T-helper 2 cell (primary cell): ENCODE results near the gene STIMATE.

Experiments
- DNase-seq, 5 experiments: peaks; one replicate each; pipeline versions ENCODE4 v3.0.0 to v3.0.0-alpha.2; 2012 to 2022
- total RNA-seq, 2 donors: gene quantifications; one replicate each; lab custom pipeline; 2026; lab: John Stamatoyannopoulos, UW

STIMATE gene
- total RNA-seq = 2.8 to 3.0 reads per million in 2 donors

DNA sequence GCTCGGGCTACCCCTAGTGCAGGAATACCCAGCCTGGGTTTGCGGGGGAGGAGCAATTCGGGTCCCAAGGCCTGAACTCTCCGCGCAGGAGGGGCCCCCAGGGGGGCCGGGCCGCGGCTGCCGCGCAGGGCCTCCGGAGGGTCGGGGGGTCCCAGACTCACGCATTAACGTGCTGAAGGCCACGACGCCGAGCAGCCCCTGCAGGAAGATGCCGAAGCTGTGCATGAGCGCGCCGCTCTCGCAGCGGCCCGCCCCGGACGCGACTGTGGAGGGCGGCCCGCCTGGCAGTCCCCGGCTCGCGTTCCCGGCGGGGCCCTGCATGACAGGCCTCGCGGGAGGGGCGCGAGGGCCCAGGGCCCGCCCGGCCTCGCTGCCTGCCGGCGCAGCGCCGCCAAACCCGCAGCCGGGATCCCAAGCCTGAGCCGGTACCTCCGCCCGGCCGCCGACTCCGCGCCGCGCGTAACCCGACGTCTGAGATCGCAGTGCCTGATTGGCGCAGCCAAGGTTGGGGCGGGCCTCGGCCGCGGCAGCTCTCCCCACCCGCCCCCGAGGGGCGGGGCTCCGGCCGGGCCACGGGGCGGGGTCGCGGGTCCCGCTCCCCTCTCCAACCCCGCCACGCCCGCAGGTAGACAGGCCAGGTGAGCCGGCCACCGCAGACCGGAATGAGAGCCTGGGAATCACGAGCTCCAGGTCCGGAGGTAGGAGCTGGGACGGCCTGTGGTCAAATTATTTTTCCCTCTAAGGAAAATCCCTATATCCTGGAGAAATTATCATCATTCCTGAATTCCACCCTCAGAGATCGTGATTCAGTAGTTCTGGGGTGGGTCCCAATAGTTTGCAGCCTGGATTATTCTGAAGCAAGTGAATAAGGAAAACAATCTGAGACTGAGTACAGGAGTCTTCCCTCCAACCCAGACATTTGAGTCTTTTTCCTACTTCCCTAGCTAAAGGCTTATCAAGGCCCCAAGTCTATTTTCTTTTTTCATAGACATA lies at the start of gene STIMATE:
Gene STIMATE (minus strand): TSS at position 419 of the 993 bp plus-strand sequence. CDS start 98 bp downstream, at position 321.
- DNase-seq = peak; percentile 76 to 93 (median 84)

DNA sequence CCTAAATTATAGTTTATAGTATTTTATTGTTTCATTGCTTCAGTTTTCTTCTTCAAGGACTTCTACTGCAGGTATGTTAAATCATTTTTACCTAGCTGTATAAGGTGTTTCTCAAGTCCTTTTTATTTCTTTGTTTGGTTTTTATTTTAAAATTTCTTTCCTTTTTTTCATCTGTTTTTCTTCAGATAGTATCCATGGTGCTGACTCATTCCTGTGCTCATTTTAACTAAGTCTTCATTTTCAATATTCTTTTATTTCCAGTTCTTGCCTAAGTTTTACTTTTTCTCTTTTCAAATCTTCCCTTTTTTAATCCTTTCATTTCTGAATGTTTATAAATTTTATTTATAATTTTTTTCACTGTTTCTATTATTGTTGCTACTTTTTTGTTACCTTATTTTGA lies 42.3 kb upstream of the STIMATE start:
- no peak for DNase-seq

DNA sequence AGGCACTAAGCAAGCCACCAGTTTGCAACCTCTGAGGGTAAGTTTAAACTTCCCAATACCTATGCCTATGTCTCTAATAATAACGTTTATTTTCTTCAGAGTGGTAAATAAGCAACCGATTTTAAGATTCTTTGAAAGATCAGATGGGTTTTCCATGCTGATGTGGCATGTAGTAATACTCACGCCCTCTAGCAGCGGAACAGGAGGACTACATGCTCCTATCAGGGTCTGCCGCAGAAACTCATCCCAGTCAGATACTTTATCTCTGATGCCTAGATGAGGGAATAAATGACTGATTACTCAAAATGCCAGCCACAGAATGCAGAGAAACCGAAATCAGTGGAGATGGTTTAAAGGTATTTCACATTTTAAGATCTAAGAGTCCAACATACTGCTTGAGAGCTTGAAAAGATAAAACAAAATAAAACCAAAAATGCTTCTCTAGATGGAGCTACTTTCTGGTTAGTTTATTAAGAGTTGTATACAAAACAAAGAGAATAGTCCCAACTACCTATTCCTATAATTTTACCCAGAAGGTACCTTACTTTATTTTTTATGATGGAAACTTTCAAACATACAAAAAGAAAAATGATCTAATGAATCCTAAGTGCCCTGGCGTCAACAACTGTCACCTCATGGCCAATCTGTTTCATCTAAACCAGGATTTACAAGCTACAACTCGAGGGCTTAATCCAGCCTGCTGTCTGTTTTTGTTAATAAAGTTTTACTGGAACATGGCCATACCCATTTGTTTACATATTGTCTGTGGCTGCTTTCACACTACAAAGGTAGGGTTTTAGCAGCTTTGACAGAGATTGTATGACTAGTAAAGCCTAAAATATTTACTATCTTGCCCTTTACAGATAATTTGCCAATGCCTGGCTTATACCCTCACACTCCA lies 37.5 kb upstream of the STIMATE start:
- DNase-seq = peak in 3 of 5 experiments; percentile 15 to 78 (median 31)

DNA sequence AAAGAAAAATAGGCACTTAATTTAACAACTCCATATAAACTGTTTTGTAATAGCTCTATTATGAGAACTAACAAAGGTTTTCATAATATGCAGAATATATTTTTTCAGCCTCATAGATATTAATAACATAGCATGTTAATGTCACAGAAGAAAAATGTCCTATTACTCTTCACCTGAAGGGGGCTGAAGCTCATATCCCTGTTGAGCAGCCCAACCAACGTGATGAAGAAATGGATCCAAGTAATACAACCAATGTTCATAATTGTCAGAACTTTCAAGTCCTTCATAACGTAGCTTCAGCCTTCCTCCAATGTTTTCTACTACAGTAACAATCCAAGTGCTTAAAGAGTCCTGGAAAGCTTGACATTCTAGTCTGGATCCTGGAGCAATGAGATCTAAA lies 34.5 kb upstream of the STIMATE start:
- no peak for DNase-seq

DNA sequence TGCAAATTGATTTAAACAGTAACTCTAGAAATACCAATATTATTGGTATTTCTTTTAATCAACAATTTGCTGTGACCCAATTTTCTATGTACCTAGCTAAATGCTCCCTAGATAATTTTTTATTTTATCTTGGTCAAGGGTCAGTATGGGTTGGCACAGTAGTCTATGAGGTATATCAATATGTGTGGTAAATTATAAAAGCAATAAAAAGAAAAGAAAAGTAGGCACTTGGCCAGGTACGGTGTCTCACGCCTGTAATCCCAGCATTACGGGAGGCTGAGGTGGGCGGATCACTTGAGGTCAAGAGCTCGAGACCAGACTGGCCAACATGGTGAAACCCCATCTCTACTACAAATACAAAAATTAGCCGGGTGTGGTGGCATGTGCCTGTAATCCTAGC lies 34.0 kb upstream of the STIMATE start:
- no peak for DNase-seq

DNA sequence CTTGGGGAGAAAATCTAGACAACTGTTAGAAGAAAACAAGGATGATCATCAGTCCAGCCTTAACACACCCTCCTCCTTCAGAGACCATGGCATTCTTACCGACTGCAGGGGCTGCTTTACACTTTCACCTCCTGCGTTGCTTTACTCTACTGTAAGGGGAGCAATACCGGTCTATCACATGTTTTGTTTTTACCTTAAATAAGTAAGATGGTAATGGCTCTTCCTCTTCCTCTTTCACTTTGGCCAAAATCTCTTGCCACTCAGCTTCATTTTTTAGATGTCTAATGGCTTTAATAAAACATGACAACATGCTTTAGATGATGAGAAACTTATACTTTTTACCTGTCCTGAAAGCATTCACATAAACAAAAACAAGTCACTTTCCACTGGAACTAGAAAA lies 33.4 kb upstream of the STIMATE start:
- DNase-seq = no peak

DNA sequence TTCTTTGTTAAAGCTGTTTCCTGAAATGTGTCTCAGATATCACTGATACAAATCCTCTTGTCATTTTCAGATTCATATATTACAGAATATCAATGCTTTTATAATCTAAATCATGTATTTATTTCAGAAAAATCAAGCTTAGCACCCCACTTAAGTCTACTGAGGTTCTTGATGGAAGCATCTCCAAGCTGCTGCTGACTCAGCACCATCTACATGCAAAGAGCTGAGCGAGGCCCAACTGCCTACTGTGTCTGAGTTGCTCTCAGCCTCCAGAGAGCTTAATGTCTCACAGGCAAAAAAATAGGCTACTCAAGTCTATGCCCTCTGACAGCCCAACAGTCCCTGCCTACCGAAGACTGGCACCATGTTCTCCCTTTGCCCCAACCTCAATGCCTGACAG lies 29.2 kb upstream of the STIMATE start:
- no peak for DNase-seq

DNA sequence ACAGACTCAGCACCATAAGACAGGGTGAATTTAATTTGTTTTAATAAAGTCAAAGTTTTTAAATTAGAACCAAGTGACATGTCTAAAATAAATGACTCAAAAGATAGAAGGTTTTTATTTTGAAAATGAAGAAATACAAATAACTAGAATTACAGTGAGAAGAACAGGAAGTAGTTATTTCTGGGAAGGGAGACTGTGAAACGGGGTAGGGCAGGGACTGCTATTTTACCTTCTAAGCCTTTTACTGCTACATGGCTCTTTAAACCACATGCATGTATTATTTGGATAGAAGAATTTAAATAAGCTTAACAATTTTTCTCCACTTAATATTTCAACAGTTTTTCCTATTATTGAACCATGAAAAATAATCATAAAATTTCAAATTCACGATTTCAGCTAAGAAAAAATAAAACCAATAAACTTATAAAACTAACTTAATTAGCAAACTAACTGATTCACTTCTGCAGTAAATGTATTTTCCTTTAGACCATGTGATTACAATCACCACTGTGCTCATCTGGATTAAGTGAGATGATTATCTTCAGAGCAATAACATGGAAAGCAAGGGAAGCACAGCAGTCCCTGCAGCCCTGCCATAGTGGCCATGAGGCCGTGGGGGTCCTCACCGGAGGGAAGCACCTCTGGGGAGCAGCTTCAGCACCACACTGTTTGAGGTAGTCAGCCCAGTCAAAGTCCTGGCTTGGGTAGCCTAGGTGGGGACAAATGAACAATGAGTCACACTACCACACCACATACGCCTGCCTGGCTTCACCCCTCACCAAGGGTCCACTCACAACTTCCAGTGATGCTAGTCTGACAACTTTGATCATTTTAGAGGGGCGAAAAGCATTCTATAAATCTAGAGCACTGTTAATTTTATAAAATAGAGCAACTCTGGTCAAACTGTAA lies 28.3 kb upstream of the STIMATE start:
- DNase-seq = no peak

DNA sequence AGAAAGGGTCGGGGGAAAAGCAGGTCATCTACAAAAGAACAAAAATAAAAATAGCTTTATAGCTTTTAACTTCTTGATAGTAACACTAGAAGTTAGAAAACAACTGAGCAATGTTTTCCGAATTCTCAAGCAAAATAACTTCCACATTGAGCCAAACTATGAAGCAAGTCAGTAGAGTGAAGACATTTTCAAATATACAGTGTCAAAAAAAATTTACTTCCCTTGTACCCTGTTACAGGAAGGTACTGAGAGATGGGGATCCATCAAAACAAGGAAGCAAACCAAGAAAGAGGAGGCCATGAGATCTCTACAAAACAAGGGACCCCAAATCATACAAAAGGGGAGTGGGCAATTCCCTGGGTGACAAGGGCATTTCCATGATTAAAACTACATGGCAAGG lies 26.6 kb upstream of the STIMATE start:
- no peak for DNase-seq

DNA sequence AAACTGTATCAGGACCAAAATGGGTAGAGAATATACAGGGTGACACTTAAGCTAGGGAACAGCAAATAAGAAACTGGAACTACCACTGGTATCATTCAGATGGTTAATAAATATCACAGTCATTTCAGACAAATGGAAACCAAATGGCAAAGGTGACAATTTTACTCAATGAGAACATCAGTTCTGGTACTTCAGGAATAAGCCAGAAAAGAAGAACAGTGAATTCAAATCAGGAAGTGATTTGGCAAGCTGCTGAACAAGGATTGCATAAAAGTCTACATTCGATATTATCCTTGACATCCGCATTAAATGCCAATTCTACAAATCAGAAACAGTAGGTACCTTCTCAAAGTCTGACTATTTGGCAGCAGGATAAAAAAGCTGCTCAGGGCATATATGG lies 23.5 kb upstream of the STIMATE start:
- no peak for DNase-seq

DNA sequence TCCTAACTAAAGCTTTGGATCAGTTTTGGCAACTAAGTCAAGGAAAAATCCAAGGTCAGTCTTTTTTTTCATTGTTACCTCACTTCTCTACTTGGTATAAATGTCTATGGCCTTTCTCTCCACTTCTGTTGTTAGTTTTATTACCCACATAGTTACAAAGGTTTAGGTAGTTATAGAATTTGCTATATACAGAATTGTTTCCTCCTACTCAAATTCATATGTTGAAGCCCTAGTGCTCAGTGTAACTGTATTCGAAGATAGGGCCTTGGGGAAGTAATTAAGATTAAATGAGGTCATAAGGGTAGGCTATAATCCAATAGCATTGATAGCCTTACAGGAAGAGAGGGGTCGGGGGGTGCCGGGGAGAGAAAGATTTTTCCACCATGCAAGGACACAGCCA lies 19.7 kb upstream of the STIMATE start:
- no peak for DNase-seq

DNA sequence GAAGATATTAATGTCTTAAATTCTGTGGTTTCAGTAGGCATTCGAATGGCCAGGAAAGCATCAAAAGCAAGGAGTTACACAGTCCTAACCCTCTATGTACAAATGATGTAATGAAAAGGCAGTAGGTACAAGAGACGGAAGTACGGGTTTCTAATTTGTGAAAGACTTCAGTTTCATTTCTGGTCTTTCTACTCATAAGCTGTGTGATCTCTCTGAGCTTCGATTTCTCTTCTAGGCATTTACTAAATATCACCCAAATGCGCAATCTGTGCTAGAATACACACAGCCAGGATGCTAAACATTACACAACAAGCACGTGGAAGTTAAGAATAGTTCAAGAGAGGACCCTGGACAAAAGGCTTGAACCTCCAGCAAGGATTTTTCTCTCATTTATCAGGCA lies 17.9 kb upstream of the STIMATE start:
- DNase-seq = no peak

DNA sequence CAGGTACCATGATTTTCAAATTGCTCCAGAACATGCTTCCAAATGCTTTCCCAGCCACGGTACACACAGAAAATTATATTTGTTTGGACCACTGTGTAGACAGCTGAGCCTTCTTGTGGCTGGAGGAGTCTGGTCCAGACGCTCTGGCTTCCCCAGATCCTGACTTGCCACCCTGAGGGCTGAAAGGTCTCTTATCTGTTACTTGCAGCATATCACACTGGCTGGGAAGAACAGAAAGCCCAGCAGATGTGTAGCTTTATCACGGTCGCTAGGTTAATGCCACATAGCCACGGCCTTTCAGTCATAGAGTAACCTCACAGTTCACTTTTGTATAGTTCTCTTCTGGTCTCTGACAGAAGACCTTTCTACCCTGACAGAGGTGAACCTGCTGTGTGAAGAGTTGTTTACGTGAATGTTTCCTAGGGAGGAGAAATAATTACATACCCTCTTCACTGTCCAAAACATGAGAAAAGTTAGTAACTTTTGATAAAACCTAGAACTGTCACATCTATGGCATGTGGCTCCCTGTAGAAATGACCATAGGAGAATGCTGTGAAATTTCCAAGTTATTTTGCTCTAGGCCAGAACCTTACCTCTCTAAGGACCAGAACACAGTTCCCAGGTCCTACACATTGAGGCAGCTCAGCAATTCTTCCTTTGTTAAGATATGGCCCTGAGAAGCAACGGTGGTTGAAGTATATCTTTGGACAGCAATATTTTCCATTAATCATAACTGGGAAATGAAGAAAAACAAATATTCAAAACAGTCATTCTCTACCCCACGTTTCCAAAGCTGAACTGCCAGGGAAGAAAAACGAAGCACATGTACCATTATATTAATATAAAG lies 15.8 kb upstream of the STIMATE start:
- DNase-seq = no peak

DNA sequence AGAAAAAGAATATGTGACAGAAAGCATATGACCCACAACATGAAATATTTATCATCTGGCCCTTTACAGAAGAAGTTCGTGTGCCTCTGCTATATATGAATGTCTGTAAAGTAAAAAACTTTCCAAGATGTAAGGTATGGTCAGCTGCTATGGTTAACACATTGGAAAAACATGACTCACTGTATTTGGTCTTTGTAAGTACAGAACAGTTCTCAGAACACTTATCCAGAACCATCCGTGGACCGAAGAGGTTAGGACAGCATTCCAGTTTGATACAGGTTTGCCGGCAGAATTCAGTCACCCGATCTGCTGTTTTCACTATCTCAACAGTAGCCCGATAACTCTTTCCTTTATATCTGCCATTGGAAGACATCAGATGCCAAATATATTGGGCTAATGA lies 13.5 kb upstream of the STIMATE start:
- no peak for DNase-seq

DNA sequence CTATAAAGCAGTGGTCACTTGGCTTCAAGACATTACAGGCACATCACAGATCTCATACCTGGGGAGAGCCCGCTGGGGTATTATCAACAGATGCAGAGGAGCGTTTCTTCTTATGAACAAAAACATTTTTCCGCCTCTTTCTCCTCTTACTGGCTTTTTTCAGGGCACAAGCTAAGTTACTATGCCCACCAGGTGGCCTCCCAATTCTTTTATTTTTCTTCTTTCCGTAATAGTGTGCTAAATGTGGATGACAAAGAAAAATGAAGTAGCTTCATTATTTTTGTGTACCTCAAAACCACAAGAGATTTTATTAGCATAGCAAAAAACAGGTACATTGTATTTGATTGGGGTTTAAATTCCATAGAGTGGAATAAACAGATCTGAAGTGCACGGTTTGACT lies 10.1 kb upstream of the STIMATE start:
- no peak for DNase-seq

DNA sequence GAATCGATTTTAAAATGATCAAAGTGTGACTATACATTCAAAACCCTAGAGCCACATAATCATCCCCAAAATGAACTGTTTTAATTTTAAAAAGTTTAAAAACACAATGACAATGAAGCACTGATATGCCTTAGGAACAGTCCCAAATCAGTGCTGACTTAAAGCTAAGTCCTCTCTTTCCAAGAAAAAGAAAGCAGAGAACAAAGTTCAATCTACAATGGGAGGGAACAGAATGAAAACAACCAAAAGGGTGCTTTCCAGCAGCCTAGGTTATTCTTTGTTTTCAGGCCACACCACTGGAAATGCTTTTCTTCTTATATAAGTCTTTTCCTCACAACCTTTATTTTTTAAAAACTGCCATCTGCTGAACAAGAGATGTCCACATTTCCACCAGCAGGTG lies 7.2 kb upstream of the STIMATE start:
- no peak for DNase-seq

DNA sequence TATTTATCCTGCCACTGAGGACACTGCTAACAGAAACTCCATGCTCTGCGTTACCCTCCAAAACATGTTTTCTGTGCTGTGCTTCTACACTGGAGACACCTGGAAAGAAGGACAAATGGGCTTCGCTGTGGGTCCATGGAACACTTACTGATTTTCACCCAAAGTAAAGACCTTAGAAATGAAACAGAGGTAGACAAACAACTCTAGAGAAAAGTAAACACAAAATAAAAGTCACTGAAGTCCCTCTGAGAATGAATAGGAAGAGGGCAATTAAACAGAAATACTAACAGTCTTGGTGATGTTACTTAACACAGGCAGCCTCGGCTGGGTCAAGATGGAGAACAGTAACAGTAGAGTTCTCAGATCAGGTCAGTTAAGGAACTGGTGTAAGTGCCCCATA lies 6.7 kb upstream of the STIMATE start:
- DNase-seq = no peak

DNA sequence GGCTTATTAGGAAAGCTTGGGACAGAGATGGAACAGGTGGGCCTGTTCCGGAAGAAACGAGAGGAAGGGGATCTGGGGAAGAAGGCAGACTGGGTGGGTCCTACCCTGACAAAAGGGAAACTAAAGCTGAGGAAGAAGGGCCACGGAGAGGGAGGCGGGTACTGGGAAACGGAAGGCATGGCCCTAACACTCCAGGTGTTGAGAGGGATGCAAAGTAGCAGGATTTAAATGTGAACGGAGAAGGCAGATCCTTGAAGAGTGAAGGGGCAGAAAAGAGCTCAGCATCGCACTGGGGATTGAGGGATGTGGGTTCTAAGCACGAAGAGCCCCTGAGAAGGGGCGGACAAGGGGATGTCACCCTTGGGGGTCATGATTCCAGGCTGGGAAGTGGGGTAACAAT lies 735 bp downstream of the STIMATE start:
- no peak for DNase-seq

DNA sequence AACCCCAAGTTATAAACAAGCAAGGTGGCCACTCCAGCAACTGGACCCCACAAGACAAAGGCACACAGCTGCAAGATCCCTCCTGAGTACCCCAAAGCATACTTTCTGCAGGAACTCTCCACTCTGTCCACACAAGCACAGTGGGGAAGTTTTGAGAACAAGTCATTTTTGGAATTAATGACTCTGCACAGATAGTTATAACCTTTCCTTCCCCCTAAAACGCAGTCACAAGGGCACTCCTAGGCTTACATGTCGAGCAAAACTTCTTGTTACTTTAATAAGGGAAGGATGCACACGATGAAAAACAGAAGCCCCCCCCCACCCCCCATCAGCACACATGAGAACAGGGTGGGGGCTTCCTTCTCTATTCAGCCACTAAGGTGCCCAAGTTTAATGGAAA lies 1.2 kb downstream of the STIMATE start:
- no peak for DNase-seq

DNA sequence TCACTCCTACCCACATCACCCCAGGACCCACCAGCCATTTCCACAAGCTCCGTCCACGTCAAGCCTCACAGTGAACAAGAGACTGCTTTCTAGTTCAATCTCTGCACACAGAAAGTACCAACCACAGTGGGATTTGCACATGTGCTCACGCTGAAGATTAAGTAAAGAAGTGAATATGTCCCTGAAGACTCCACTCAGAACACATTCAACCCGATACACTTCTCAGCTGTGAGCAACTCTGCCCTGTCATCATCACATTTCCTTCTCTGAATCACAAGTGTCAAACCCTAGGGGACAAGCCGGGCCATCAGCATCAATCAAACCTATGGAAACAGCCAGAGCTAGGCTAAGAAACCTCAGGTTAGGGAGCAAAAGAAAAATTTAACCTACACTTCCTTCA lies 1.9 kb downstream of the STIMATE start:
- peak in 1 of 5 experiments; percentile 47 for DNase-seq

DNA sequence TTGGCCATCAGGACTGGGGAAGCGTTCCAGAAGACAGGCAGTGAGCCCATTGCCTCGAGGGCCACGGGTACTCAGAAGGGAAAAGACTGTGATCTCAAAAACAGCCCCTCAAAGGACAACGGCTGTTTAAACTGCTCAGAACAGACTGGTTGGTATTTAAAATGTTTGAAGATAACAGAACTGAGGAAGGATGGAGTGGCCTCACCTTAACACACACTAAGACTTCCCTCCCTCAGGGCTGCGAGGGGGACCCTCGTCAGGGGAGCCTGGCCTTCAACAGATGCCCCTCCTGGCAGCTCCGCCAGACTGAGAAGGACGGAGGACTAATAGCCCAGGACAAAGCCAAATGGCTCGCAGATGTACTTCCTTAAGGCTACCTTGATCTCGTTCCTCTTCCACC lies 2.6 kb downstream of the STIMATE start:
- DNase-seq = no peak
